H1 (cell line): Measurements from ENCODE around the gene BDKRB1. TPM values are rescaled to one million over a fixed set of nuclear protein-coding genes. Genes with fewer than 3 reads are reported as not detected.

Experiments used
- RFX5 ChIP-seq: IDR thresholded peaks from 2 replicates; pipeline ENCODE4 v1.6.1; 2011; ENCODE audit warnings: low read depth, low read length, improper control_type of control experiment, borderline replicate concordance
- RXRA ChIP-seq: IDR thresholded peaks from 2 replicates; pipeline ENCODE4 v1.6.1; 2011; ENCODE audit warnings: low read depth, mild to moderate bottlenecking, low read length, moderate library complexity; ENCODE audit not compliant: insufficient read depth
- SUZ12 ChIP-seq: fragments of 200-600 bp; sonication (generic); IDR thresholded peaks from 2 replicates; pipeline ENCODE4 v1.6.1; 2012; ENCODE audit warnings: mild to moderate bottlenecking, inconsistent platforms, low read length, moderate library complexity, mixed read lengths
- TAF1 ChIP-seq: IDR thresholded peaks from 2 replicates; pipeline ENCODE4 v1.6.1; 2011; ENCODE audit warnings: mild to moderate bottlenecking, low read depth, low read length
- YY1 ChIP-seq: IDR thresholded peaks from 2 replicates; pipeline ENCODE4 v1.6.1; 2011; ENCODE audit warnings: low read depth, mild to moderate bottlenecking, low read length
- polyA plus RNA-seq, 7 experiments: library from polyadenylated mRNA; depleted of rRNA in 3 of 7; stranded (reverse) in 5 of 7; unstranded in 2 of 7; fragments of >200 nt in 5 of 7; fragments of 200-250 nt in 2 of 7; gene quantifications; 1 replicate in 5 of 7; 2 replicates in 1 of 7; 4 replicates in 1 of 7; pipeline versions ENCODE4 v1.2.1 to v1.2.3, GENCODE V29; 2011 to 2013; ENCODE audit warnings: missing spikeins in 2 of 7, mixed read lengths in 2 of 7
- total RNA-seq: library from RNA; stranded (reverse); fragmentation: NEBNext Ultra II Directional; extraction: Animal tissue kit (Norgen Biotek cat#: 25700); gene quantifications from 2 replicates; pipeline ENCODE4 v1.2.1, GENCODE V29; 2021
- TF ChIP-seq, protein P1 (sequence below): IDR thresholded peaks from 2 replicates; pipeline ENCODE4 v1.6.1; 2012; ENCODE audit warnings: inconsistent platforms
- TF ChIP-seq, protein P2 (sequence below): IDR thresholded peaks from 2 replicates; pipeline ENCODE4 v1.6.1; 2012; ENCODE audit warnings: inconsistent platforms

The BDKRB1 gene
- total and polyA plus RNA-seq, 2 of the 8 experiments (the other 6 are each of a cell fraction or from before 2014, with no cell fraction given), result 0.27 TPM; not detected in 1

- TF ChIP-seq, protein P1, sequence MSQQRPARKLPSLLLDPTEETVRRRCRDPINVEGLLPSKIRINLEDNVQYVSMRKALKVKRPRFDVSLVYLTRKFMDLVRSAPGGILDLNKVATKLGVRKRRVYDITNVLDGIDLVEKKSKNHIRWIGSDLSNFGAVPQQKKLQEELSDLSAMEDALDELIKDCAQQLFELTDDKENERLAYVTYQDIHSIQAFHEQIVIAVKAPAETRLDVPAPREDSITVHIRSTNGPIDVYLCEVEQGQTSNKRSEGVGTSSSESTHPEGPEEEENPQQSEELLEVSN, result no peak
- TF ChIP-seq, protein P2, sequence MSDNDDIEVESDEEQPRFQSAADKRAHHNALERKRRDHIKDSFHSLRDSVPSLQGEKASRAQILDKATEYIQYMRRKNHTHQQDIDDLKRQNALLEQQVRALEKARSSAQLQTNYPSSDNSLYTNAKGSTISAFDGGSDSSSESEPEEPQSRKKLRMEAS, result no peak
- TF ChIP-seq RXRA (no peak), SUZ12 (no peak), RFX5 (no peak), TAF1 (no peak), YY1 (no peak)
Measured at GRCh38 chr14:96263347-96264199, 7.6 kb downstream of the BDKRB1 start (continued).
